Measurements from ENCODE around the gene MYO9B. TPM values are rescaled to one million over a fixed set of nuclear protein-coding genes. Genes with fewer than 3 reads are reported as not detected.

The MYO9B gene
- total and polyA plus RNA-seq, 9 of the 15 experiments (the other 6 are each of a cell fraction or from before 2014, with no cell fraction given), result 2.4 to 77.6 (median 23.0) TPM

DNA sequence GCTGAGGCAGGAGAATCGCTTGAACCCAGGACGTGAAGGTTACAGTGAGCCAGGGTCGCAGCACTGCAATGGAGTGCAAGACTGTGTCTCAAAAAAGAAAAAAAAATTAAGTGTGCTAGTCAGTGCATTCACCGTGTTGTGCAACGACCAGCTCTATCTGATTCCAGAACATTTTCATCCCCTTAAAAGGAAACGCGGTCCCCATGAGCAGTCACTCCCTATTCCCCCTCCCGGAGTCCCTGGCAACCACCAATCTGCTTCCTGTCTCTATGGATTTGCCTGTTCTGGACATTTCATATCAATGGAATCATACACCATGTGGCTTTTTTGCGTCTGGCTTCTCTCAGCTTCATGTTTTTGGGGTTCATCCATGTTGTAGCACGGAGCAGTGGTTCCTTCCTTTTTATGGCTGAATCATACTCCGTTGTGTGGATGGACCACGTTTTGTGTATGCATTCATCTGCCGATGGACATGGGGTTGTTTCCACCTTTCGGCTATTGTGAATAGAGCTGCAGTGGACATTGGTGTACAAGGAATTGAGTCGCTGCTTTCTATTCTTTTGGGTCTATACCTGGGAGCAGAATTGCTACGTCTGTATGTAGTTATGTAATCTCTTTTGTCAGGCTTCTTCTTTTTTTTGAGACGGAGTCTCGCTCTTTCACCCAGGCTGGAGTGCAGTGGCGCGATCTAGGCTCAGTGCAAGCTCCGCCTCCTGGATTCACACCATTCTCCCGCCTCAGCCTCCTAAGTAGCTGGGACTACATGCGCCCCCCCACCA, 19.8 kb downstream of the MYO9B start (continued):
- TF ChIP-seq E2F8 (IDR thresholded peaks at IDR 0.05; ENCODE audit: low read depth, partially characterized antibody) (no peak), ARHGAP35 (IDR thresholded peaks at IDR 0.05; ENCODE audit: partially characterized antibody) (no peak), EZH2 (IDR thresholded peaks at IDR 0.05; ENCODE audit: borderline replicate concordance, low read depth, low read length) (no peak), NFYB (IDR thresholded peaks at IDR 0.05; ENCODE audit: extremely low read depth, insufficient read length) (no peak), PBX2 (CRISPR knock-in tag; IDR thresholded peaks at IDR 0.05; ENCODE audit: low read depth) (no peak), PBX2 (tag; conservative IDR thresholded peaks at IDR 0.05; ENCODE audit: low read depth) (no peak), IRF2 (CRISPR knock-in tag; IDR thresholded peaks at IDR 0.05) (no peak), GABPB2 (CRISPR knock-in tag; conservative IDR thresholded peaks at IDR 0.05) (no peak), TBL1XR1 (IDR thresholded peaks at IDR 0.05; ENCODE audit: low read length in 2 of 2) (no peak), MBD2 (IDR thresholded peaks at IDR 0.05; ENCODE audit: borderline replicate concordance, low read depth) (no peak), GABPA (tag; conservative IDR thresholded peaks at IDR 0.05; ENCODE audit: low read depth) (peak; percentile 54)
- TF ChIP-seq, protein P1, sequence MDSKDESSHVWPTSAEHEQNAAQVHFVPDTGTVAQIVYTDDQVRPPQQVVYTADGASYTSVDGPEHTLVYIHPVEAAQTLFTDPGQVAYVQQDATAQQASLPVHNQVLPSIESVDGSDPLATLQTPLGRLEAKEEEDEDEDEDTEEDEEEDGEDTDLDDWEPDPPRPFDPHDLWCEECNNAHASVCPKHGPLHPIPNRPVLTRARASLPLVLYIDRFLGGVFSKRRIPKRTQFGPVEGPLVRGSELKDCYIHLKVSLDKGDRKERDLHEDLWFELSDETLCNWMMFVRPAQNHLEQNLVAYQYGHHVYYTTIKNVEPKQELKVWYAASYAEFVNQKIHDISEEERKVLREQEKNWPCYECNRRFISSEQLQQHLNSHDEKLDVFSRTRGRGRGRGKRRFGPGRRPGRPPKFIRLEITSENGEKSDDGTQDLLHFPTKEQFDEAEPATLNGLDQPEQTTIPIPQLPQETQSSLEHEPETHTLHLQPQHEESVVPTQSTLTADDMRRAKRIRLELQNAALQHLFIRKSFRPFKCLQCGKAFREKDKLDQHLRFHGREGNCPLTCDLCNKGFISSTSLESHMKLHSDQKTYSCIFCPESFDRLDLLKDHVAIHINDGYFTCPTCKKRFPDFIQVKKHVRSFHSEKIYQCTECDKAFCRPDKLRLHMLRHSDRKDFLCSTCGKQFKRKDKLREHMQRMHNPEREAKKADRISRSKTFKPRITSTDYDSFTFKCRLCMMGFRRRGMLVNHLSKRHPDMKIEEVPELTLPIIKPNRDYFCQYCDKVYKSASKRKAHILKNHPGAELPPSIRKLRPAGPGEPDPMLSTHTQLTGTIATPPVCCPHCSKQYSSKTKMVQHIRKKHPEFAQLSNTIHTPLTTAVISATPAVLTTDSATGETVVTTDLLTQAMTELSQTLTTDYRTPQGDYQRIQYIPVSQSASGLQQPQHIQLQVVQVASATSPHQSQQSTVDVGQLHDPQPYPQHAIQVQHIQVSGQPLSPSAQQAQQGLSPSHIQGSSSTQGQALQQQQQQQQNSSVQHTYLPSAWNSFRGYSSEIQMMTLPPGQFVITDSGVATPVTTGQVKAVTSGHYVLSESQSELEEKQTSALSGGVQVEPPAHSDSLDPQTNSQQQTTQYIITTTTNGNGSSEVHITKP (IDR thresholded peaks at IDR 0.05; ENCODE audit: partially characterized antibody), result peak; percentile 66
- TF ChIP-seq, protein P2, sequence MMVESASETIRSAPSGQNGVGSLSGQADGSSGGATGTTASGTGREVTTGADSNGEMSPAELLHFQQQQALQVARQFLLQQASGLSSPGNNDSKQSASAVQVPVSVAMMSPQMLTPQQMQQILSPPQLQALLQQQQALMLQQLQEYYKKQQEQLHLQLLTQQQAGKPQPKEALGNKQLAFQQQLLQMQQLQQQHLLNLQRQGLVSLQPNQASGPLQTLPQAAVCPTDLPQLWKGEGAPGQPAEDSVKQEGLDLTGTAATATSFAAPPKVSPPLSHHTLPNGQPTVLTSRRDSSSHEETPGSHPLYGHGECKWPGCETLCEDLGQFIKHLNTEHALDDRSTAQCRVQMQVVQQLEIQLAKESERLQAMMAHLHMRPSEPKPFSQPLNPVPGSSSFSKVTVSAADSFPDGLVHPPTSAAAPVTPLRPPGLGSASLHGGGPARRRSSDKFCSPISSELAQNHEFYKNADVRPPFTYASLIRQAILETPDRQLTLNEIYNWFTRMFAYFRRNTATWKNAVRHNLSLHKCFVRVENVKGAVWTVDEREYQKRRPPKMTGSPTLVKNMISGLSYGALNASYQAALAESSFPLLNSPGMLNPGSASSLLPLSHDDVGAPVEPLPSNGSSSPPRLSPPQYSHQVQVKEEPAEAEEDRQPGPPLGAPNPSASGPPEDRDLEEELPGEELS (CRISPR knock-in tag; IDR thresholded peaks at IDR 0.05; ENCODE audit: borderline replicate concordance), result no peak
- TF ChIP-seq, protein P3, sequence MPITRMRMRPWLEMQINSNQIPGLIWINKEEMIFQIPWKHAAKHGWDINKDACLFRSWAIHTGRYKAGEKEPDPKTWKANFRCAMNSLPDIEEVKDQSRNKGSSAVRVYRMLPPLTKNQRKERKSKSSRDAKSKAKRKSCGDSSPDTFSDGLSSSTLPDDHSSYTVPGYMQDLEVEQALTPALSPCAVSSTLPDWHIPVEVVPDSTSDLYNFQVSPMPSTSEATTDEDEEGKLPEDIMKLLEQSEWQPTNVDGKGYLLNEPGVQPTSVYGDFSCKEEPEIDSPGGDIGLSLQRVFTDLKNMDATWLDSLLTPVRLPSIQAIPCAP (CRISPR knock-in tag; IDR thresholded peaks at IDR 0.05; ENCODE audit: borderline replicate concordance), result no peak
